GM18519 (cell line): ENCODE data around the gene MYBPC2.
A peak's percentile ranks its signal among the peaks of the same experiment; 100 is the strongest.

ENCODE experiments used
- ATAC-seq: cut with Tn5 transposase; IDR thresholded peaks from one replicate; pipeline ENCODE4 v1.9.1; 2021; ENCODE audit warnings: mild to moderate bottlenecking, moderate library complexity; ENCODE audit not compliant: unreplicated experiment, low FRiP score

Gene MYBPC2

DNA sequence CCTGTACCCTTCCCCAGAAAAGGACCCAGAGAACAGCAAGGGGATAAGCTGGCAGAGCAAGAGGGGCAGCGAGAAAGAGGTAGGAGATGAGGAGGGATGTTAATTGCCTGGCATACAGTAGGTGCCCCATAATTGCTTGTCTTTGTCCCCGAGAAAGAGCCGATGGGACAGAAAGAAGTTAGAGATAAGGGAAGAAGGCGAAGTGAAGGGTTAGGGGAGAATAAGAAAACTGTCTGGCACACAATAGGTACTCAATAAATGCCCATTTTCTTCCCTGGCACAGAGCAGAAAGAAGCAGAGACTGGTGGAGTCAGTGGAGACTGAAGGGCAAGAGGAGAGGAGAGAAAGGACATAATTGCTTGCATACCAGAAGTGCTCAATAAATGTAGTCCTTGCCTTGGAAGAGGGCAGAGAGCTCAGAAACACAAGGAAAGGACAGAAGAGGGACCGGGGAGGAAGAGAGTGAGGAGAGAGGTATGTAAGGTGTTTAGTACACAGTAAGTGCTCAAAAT, 62.4 kb downstream of the MYBPC2 start:
- no peak for ATAC-seq

DNA sequence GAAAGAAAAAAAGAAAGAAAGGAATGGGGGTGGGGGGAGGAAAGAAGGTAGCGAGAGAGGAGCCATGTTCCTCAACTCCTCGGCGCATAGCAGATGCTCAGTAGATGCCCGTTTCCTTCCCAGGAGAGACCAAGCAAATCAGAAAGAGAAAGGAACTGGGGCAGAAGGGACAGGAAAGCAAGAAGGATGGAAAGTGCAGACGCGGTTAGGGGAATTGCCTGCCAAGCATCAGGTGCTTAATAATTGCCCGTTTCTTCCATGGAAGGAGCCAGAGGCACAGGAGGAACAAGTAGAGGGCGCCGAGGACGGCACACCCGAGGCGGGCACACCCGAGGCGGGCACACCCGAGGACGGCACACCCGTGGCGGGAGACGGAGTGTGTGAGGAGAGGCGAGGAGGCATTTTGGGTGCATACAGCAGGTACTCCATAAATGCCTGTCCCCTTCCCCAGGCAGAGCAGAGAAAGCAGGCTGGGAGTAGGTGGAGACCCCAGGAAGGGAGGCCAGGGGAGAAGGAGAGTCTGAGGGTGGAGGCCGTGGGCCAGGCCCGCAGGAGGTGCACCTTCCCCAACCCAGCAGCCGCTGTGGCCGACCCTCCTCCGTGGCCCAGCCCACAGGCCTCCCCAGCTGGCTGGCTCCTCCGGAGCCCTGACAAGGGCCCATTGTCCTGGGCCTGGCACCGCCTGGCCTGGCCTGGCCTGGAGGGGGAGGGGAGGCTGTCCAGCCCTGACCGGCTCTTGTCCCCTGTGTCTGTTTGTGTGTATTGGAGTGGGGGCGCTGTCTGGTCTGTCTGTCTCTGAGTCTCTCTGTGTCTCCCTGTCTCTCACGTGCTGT, 63.7 kb downstream of the MYBPC2 start:
- ATAC-seq = no peak

DNA sequence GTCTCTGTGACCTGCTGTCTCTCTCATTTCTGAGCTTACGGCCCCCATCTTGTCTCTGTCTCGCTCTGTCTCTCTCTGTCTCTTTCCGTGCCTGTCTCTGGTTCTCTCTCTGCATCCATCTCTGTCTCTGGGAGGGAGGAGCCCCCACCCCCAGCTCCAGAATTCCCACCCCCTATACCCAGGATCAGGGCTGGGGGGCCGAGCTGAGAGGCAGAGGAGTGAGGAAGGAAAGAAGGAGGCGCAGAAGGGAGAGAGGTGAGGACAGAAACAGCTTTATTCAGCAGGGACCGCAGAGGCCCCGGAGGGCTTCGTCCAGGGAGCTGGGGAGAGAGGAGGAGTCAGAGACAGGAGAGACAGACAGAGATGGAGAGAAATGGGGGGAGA, 64.3 kb downstream of the MYBPC2 start:
- ATAC-seq = no peak

DNA sequence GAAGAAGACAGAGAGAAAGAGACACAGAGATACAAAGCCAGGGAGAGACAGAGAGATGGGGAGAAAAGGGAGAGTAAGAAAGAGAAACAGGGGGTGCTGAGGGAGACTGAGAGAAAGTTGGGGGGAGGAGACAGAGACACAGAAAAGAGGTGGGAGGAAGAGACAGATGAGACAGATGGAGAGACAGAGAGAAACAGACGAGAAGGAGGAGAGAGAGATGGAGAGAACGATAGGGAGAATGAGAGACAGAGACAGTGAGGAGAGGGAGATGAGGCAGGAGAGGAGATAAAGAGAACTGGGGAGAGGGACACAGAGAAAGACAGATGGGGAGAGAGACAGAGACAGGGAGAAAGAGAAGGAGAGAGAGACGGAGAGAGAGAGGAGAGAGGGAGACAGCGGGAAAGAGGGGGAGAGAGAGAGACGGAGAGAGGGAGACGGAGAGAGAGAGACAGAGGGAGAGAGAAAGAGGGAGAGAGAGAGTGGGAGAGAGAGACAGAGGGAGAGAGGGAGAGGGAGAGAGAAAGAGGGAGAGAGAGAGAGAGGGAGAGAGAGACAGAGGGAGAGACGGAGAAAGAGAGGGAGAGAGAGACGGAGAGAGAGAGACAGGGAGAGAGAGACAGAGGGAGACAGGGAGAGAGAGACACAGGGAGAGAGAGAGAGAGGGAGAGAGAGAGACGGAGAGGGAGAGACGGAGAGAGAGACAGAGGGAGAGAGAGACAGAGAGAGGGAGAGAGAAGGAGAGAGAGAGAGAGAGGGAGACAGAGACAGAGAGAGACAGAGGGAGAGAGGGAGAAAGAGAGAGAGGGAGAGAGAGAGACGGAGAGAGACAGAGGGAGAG, 65.7 kb downstream of the MYBPC2 start:
- ATAC-seq = no peak

DNA sequence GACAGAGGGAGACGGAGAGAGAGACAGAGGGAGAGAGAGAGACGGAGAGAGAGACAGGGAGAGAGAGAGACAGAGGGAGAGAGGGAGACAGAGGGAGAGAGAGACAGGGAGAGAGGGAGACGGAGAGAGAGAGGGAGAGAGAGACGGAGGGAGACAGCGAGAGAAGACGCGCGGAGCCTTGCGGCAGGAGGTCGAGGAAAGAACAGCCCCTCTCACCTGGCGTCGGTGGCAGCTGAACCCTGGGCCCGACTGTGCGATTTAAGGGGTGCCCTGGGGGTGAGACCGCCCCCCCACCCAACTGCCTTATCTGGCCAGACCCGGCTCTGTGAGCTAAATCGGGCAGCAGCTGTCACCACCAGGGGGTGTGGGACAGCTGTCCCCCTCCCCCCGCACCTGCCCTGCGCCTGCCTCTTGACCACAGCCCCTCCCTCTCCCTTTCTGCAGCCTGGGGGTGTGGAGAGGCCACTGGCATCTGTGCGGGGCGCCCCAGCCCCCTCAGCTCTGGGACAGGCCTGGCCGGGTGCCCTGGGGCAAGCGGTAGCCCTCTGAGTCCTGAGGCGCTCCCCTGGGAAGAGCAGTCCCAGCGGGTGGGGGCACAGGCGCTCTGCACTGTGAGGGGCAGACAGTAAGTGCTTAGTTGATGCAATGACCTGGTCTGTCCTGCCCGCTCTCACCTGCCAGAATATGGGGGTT, 67.5 kb downstream of the MYBPC2 start:
- ATAC-seq = no peak

DNA sequence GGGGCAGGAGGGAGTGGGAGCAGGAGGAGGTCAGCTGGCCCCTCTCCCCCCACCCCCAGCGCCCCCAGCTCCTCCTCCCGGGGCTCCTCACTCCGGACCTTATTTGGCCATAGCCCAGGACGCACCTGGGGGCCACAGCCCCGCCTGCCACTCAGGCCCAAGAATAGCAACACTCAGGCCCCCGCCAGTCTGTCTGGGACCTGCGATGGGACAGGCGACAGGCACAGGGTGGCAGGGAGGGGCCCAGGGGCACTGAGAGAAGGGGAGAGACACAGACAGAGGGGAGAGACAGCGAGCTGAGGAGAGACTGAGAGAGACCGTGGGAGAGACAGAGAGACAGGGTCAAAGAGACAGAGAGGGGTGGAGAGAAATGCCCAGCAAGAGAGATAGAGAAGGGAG, 68.1 kb downstream of the MYBPC2 start:
- ATAC-seq = no peak

DNA sequence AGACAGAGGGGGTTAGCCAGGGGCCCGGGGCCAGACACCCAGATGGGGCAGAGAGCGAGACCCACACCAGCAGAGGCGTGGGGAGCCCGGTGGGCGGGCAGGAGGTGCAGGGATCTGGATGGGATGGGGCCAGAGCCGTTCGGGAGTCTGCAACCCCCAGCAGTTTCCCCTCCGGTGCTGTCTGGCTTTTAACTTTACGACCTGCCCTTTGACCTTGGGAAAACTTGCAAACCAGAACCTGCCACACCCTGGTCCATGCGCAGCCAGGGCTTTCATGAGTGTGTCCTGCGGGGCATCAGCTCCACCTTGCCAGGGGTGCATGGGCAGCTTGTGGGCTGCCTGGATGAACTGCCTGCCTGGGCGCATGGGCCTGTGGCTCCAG, 68.5 kb downstream of the MYBPC2 start:
- no peak for ATAC-seq

DNA sequence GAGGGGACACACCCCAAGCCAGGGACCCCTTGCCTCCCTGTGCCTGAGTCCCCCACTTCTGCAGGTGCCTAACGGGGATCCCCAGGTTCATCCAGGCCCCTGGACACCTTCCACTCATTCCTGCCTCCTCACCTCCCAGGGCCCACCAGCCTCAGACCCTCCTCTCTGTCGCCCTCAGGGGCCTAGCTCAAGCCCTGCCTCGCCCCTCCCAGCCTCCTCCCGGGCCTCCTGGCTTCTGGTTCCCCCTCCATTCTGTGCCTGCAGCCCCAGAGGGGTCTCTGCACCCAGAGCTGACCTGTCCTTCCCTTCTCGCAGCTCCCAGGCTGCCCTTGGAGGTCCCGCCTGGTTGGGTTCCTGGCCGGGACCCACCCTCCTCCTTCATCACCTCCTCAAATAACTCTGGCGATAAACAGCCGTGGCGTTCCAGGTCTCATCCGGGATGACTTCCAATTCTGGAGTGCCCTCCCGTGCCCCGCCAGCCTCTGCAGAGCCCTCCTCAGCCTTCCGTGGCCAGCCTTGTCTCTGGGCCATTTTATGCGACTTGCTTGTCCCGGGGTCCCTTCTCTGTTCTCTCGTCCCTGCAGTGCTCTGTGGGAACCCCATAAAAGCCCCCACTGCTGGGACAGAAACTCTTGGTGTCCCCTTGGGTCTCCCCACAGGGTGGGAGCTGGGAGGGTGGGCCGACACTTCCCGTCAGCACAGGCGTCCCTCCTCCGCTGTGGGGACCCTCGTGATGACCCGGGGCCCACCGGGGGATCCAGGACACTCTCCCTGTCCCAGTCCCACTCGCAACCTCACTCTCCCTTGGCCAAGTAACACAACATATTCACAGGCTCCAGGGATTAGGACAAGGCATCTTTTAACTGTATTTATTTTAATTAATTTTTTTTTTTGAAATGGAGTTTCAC, 69.1 kb downstream of the MYBPC2 start:
- ATAC-seq = no peak

DNA sequence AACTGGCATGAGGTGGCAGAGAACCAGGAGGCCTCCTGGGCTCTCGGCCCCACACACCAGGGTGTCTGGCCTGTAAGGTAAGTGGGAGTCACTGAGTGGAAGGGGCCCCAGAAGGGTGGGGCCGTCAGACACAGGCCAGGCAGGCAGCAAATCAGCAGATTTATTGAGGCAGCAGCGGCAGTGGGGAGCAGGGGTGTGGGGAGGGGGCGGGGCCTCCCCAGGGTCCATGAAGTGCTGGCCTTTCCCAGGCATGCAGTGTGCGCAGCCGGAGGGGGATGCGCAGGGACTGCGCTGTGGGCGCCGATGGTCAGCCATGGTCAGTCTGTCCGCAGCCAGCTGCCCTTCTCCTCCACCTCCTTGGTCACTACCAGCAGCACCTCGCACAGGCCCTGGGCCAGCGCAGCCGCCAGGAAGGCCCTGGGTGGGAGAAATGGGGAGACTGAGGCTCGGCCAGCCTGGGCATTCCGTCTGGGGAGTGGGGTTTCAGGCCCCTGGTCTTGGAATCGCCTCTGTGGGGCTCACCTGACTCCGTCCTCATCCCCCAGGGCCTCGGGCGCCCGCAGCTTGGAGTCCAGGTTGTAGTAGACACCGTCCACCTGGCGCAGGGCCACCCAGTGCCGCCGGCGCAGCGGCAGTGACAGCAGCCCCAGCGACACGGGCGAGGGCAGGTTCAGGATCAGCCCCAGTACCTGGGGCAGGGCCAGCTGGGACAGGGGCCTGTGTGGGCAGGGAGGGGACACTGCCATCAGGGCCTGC, 73.3 kb downstream of the MYBPC2 start:
- ATAC-seq = no peak

DNA sequence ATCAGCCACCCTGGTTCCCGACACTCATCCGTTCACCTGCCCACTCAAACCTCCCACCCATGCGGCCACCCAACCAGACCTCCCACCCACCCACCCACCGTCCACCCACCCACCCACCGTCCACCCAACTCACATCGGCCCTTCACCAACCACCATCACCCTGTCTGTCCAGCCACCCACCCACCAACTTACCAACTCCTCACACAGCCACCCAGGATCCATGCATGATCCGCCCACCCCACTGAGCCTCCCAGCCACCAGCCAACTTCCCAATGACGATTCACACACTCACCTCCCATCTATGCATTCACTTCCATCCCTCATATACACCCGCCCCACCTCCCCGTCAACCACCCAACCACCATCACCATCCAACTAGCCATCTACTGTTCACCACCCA, 74.0 kb downstream of the MYBPC2 start:
- no peak for ATAC-seq

DNA sequence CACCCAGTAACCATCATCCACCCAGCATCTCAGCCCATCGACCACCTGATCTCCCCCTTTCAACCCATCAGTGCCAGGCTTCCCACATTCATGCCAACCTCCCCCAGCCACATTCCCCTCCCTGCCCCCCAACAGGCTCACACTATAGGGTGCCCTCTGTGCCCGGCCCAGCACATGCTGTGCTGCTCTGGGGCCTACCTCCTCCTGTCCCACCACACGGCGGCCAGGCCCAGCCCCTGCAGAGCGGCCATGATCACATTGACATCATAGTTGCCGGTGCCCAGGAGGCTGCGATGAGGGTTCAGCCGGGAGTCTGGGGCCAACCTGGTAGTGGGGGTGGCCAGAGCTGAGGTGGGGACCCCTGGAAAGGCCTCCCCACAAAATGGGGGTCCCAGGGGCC, 74.7 kb downstream of the MYBPC2 start:
- no peak for ATAC-seq

DNA sequence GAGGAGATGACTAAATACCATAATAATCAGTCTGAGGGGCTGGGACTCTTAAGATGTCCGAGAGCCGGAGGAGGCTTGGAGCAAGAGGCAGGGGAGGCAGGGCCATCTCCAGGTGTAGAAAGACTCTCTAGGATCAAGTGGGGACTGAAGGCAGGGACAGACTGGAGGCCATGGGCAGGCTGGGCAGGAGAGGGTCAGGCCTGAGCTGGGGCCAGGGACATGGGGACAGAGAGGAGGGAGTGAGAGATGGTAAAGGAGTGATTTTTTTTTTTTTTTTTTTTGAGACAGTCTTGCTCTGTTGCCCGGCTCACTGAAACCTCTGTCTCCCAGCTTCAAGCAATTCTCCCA, 76.1 kb downstream of the MYBPC2 start:
- ATAC-seq = no peak

DNA sequence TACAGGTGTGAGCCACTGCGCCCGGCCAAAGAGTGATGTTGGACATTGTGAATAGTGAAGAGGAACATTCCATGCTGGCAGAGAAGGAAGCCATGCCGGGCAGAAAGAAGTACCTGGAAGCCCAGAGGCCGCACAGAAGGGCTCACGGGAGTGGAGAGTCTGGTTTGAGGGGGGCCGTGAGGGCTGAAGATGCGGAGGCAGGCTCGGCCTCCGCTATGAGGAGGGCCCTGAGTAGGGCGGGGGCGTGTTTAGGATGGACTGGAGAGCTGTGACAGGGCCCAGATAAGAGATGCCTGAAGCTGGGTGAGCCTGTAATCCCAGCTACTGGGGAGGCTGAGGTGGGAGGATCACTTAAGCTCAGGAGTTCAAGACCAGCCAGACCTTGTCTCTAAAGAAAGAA, 76.7 kb downstream of the MYBPC2 start:
- no peak for ATAC-seq

DNA sequence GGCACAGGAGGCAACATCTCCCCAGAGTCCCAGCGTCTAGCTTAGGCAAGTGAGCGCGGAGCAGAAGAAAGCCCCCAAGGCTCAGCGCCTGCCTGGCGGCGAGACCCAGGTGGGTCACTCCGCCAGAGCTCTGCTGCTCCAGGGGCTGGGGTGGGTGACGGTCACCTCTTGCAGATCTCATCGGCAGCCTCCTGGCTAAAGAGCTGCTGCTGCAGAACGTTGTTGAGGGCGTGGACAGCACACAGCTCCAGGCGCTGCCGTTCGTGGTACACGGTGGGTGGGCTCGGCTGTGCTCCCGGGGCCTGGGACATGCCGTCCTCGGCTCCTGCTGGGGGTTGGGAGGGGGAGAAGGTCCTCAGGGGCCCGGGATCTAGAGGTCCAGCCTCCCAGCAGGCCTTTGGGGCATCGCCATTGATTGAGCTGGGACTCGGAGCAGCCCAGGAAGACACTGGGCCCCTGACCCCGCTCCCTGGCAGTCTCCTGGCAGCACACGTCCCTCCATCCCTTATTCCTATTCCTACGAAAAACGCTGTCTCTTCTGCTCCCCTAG, 77.5 kb downstream of the MYBPC2 start:
- no peak for ATAC-seq

DNA sequence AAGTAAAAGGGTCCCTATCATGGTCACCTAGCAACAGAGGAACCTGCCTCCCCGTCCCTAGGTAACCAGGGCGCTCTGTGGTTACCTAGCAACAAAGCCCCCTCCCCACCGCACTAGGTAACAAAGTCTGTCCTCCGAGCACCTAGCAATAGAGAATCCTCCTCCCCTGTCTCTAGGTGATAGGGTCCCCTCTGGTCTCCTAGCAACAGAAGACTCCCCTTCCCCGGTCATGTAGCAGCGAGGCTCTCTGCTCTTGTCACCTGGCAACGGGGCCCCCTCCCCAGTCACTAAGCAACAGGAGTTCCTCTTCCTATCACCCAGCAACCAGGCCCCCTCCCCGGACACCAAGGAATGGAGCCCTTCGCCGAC, 78.0 kb downstream of the MYBPC2 start:
- no peak for ATAC-seq

DNA sequence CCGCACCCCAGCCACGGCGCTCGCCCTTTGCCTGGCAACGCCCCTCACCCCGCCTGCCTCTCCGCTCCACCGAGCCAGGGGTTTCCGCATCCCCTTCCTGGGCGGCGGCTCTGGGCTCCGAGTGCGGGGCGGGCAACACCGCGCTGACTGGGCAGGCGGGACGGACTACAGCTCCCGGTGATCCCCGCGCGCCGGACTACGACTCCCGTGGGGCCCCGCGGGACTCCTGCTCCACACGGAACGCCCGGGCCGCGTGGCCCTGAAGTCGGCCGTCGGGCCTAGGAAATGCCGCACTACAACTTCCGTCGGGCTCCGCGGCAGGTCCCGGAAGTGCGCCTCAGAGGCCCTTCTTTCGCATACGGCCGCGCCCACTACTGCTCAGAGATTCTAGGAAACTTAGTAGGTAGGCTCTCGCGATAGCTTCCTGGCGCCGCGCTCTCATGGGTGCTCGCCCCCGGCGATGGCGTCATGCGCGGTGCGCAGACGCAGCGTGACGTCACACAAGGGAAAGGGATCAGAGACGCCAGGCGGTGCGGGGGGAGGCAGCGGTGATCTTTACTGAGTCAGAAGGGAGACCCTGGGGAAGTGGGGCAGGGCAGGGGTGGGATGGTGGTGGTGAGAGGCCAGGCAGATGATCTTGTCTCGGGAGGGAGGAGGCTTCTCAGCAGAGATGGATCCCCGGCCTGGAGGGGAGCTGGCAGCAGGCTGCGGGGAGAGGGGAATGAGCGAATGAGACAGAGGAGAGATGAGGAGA, 78.6 kb downstream of the MYBPC2 start, which contains the start of gene JOSD2:
Gene JOSD2, minus strand, starts transcription at position 123 of the 754 bp plus-strand sequence. CDS start 760 bp downstream, outside the sequence.
- ATAC-seq = peak; percentile 61

DNA sequence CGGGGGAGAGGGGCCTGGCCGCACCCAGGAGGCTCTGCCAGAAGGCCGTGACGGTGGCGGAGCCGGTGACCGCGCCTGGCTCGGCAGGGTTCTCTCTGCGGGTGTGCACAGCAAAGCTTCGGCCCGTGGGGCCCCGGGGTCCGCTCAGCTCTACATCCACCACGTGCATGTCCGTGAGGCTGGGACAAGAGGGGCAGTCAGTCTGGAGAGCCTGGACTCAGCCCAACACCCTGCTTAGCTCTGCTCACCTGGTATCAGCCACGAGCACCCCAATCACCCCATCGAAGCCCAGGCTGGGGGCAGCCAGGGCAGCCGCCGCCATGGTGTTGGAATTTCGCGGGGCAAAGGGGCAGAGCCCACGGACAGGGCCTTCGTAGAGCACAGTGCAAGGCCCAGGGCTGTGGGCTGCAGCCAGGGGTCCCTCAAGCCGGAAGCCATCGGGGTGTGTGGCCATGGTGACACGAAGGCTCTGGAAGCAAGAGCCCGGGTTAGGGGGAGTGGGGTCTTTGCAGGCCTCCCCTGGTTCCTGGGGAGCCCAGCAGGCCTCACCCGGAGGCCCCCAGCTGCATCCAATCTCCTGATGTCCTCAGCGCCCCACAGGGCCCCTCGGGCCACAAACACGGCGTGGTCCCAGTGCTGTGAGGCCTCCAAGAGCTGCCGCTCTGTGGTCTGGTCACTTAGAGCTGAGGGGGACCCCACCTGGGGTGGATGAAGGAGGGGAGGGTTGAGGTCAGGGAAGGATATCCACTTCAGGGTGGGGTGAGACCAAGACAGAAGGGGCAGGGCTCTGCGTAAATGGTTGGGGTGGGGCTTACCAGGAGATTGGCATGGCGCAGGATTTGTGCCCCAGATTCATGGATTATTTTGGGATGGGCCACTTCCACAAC, 79.7 kb downstream of the MYBPC2 start:
- ATAC-seq = no peak
